ENCODE results near the gene RPL37.
"Not testable (repeated sequence)": the region's sequence is repeated elsewhere in the genome, so short reads cannot be mapped to it uniquely, and the experiment has no call there.

RPL37 gene

GRCh38 chr5:40833712-40834229, 1.3 kb downstream of the RPL37 start:
- DNase-seq = no peak

DNA sequence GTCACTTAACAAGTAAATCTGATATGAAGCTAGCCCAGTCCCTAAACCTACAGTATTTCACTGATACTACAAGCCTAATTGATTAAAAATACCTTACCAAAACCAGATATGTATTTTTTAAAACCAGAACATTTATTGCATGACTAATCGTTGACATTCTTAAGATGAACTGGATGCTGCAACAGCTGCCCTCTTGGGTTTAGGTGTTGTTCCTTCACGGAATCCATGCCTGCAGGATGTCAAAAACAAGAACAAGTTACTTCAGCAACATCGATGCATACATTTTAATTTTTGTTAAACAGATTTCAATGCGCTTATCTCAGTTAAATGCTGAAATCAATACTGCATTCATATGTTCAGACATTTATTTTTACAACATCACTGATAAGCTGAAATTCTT, 2.7 kb downstream of the RPL37 start:
- no peak for DNase-seq

- DNase-seq = no peak
Observed at GRCh38 chr5:40831346-40832210, 3.4 kb downstream of the RPL37 start.

- no peak for DNase-seq
Observed at GRCh38 chr5:40829748-40830533, 5.1 kb downstream of the RPL37 start.

DNA sequence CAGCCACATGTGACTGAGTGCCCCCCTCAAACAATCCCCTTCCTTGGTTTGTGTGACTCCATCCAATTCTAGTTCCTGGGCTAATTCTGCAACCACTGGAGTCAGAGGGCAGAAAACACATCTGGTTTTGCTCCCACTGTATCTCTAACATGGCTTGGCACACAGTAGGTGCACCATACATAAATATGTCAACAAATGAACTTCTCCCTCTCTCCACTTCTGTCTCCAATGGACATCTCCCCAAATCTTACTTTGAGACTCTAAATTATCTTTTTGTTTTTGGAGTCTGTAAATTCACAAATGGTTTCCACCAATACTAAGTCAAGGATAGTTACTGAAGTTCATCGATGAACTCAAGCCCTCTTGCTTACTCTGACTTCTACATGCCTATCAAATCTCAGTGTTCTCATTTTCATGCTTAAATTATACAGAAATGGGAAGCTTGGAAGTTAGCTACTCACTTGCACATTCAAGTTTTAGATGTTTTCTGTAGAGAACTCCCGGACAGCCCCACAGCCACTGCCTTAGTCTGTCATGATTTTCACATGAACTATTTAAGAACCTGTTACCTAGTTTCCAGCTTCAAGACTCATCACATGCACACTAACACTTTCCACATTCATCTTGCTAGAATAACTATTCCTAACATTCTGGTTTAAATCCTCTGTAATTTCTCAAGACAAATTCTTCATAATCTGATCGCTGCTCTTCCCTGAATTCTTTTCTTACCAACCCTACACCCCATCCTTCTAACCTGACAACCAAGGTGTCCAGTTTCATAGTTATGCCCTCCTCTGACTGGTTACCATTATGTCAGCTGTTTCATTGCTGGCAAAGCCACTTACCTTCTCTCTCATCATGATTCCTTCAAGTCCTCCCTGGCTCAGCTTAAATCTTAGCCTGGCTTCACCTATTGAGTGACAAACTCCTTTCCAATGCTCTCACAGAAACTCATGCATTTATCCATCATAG, 6.0 kb downstream of the RPL37 start:
- DNase-seq = no peak

GRCh38 chr5:40828021-40828631, 6.9 kb downstream of the RPL37 start:
- DNase-seq = no peak

DNA sequence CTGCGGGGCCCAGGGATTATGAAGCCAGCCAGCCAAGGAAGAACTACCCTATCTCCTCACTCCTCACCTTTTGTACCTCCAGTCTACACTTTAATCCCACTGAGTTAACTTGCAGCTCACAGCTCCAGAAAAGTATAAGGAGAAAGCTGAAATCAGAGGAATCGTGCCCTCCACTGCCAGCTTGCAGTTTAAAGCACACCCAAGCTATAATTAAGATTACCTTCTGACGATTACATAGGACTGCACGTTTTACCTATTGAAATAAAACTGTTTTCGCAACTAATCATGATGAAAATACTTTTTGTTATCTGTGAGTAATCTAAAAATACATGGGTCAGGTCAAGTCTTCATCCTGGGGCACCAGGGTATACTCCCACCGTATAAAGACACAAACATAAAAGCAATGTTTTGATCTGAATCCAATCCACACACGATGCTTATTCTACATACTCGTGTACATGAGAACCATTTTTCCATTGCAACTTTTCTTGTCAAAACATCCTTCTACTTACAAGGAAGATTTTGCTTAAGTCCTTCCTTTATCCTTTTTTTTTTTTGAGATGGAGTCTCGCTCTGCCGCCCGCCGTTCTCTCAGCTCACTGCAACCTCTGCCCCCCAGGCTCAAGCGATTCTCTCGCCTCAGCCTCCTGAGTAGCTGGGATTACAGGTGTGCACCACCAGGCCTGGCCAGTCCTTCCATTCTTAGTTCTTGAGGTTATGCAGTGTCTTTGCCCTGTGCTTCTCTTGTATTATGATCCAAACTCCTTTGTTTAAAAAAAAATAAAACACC, 7.6 kb downstream of the RPL37 start:
- DNase-seq = no peak

DNA sequence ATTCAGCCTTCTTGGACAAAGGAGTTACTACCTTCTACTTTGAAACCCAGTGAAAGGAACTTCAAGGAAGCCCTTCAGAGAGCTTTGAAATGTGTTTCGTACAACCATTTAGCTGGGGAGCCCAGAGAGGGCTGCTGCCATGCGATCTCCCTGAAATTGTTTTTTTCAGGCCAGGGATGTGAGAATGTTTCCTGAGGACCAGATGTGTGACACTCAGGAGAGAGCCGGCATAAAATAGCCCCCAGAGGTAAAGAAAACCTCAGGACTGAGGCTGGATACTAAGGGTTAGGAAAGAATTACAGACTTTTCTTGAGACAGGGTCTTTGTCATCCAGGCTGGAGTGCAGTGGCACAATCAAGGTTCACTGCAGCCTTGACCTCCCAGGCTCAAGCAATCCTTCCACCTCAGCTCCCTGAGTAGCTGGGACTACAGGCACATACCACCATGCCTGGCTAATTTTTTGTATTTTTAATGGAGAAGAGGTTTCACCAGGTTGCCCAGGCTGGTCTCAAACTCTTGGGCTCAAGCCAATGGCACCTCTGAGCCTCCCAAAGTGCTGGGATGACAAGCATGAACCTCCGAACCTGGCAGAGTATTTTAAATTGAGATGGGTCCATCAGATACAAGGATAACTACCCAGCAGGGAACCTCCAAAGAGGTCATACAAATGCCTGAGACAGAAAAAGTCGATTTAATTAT, 8.4 kb downstream of the RPL37 start:
- no peak for DNase-seq

GRCh38 chr5:40825461-40826043, 9.5 kb downstream of the RPL37 start:
- DNase-seq = not testable (repeated sequence)

GRCh38 chr5:40823459-40823858, 11.6 kb downstream of the RPL37 start:
- DNase-seq = no peak

- no peak for DNase-seq
Observed at GRCh38 chr5:40813698-40814281, 21.2 kb downstream of the RPL37 start.

- DNase-seq = no peak
Observed at GRCh38 chr5:40812125-40812524, 22.9 kb downstream of the RPL37 start.

DNA sequence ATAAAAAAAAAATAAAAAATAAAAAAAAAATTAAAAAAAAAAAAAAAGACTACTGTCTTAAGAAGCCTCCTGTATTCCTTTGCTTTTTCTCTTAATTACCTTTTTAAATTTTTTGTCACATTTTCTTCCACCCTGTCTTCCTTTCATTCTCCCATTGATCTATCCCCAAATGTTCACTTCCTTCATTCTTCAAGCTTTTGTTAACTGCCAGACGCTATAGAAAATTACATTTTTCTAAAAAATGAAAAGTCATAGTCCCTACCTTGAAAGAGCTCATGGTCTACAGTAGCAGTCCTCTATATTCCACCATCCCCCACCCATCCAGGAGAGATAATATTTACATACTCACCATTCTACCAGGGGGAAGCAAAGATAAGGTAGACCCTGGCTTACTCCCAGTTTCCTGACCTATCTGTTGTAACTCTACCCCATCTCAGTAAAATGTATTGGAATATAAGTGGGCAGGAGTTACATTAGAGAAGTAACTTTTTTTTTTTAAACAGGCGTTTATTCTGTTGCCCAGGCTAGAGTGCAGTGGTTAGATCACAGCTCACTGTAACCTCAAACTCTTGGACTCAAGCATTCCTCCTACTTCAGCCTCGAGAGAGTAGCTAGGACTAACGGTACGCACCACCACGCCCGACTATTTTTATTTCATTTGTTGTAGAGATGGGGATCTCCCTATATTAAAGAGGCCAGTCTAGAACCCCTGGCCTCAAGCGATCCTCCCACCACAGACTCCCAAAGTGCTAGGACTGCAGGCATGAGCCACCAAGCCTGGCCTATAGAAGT, 33.1 kb downstream of the RPL37 start:
- DNase-seq = no peak

- no peak for DNase-seq
Observed at GRCh38 chr5:40799258-40799657, 35.8 kb downstream of the RPL37 start.

DNA sequence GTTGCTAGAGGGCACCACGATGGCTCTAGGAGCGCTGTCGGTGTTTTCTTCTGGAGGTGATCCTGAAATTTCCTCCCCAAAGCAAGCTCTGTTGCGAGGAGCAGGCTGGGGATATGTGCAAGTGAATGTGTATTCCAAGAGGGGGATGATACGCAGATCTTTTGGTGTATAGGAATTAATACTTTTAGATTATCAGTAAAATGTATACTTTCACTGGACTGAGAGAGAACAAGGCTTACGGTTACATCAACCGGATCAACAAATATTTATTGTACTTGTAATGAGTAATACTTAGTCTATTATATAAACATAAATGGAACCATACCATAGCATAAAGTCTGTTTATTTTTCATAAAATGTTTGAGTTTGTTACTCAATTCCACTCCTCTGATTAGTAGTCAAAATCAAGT, 36.2 kb downstream of the RPL37 start:
- no peak for DNase-seq

DNA sequence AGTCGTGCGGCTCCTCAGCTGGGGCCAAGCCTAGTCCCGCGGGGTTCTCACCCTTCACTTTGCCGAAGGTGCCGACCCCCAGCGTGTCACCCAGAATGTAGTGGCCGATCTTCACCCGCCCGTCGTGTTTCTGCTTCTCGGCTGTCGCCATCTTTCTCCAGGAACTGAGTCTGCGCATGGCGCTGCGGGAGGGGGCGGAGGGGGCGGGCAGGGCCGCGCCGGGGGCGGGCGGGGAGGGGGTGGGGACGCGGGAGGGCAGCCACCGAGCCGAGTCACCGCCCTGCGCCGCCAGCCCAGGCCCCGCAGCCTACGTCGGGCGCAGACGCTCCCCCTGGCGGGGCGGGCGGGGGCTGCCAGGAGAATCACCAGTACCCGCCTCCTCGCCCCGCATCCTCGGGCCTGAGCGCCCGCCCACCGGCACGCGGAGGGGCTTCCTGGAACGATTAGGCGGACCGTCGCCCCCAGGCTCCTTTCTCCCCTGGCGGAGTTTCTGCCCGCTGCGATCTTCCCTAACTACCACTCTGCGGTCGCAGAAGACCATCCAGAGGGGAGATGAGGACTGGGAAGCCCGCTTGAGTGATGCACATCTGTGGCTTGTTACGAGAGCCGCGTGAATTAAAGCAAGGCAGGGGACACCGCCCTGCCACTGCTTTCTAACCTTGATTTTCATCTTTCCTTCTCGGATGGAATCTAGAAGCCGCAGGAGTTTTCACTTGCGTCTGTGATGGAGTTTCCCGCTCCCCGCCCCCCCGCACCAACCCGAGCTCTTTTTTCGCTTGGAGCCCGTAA, 36.8 kb downstream of the RPL37 start, which contains the start of gene PRKAA1:
Gene PRKAA1, minus strand, starts transcription at position 363 of the 789 bp plus-strand sequence. Its CDS starts 185 bp downstream, at position 178.
- peak; percentile 70 to 88 (median 86) for DNase-seq

DNA sequence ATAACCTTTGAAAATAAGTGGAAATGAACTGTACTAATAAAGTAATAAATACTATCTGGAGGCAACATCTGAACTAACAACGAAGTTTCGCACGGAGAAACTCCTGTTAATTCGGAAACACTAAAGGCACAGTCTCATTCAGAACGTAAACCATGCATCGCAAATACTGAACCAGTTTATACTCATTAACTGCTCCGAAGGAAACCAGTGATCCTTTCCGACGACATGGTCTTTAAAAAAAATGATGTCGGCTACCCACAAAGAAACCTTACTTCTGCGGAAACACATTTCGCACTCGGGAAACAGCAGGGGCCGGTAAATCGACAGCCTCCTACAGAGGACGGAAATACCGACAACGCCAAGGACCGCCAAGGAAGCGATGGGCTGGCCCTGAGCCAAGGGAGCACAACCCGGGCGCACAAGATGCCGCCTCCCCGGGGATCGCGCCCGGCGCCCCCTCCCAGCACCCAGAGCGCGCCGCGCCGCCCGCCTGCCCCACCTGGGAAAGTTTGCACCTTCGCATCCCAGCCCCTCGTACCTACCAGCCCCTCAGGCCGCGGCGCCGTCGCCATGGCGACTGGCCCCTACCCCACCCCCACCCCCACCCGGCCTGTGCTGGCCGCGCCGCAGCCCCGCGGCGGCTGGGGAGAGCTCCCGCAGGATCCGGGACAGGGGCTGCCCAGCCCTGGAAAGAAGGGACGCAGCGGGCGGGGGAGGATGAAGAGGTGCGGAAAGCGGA, 37.6 kb downstream of the RPL37 start:
- peak; percentile 35 to 42 (median 38) for DNase-seq

All from activated CD4-positive, CD25-positive, alpha-beta regulatory T cell (primary cell).